Lung microvascular endothelial cell (primary cell): Measurements from ENCODE around the gene MYO1B. TPM values are rescaled to one million over a fixed set of nuclear protein-coding genes. Genes with fewer than 3 reads are reported as not detected.
"Not testable (repeated sequence)": the region's sequence is repeated elsewhere in the genome, so short reads cannot be mapped to it uniquely, and the experiment has no call there.

ENCODE experiments used
- DNase-seq, 2 donors: peaks; one replicate each; pipeline versions ENCODE4 v3.0.0 to v3.0.0-alpha.2; 2010; ENCODE audit warnings: low read depth in 2 of 2
- total RNA-seq: library from RNA; depleted of rRNA; stranded (reverse); fragments of >200 nt; gene quantifications from 2 replicates; pipeline ENCODE4 v1.2.1, GENCODE V29; 2014

The MYO1B gene
- total RNA-seq, 1 donor from 2014 or later, result 97.4 TPM

DNA sequence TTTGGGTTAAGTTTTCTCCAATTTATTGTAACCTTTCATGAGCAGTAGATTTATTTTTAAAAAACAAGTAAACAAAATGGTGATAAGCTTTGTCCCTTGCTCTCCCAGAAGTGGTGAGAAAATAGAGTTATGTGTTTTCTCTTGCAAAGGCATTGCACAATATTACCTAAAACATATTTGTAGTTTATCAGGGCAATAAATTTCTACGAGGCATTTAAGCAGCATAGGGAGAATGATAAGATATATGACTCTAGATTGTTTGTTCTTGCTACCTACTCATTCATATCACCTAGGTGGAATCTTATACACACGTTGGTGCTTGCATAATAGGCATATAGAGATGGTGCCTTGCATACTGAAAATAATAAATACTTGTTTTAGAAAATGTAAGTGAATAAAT lies 201.7 kb downstream of the MYO1B start:
- DNase-seq, result no peak

DNA sequence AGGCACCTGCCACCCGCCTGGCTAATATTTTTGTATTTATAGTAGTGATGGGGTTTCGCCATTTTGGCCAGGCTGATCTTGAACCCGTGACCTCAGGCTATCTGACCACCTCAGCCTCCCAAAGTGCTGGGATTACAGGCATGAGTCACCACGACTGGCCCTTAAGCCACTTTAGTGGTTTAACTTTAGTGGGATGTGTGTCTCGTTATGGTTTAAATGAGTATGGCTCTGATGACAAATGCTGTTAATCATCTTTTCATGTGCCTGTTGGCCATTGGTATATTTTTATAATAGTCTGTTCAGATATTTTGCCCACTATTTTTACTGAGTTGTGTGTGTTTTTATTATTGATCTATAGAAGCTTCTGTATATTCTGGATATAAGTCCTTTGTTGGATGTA lies 205.9 kb downstream of the MYO1B start:
- DNase-seq, result no peak

DNA sequence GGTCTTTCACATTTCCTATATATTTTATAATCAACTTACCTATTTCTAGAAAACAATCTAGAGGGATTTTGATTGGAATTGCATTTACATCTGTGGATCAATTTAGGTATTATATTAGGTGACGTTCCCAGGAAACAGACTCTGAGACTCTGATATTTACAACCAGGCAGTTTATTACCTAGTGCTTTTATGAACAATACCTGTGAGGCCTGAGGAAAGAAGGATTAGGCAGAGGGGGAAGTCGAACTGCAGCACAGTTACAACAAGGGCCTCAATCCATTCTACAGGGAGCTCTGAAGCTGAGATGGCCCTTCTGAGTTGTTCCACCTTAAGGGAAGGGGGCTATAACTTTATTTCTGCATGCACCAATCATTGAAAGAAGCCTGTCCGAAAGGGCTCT lies 206.9 kb downstream of the MYO1B start:
- DNase-seq, result no peak

GRCh38 chr2:191453761-191454160 lies 208.6 kb downstream of the MYO1B start:
- DNase-seq, result no peak

- not testable (repeated sequence) for DNase-seq
Observed at GRCh38 chr2:191456506-191456905, 211.3 kb downstream of the MYO1B start.

DNA sequence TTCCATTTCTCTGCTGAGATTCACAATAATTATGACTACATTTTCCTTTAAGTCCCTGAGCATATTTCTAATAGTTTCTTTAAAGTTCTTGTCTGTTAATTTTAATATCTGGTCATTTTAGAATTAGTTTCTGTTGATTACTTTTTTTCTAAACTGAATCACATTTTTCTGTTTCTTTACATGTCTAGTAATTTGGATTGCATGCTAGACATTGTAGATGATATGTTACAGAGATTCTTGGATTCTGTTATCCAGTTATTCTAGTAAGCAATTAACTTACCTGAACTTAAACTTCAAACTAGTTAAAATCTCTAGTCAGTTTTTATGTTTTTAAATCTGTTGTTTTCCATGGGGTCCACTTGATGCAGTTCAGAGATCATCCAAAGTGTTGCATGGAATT lies 214.0 kb downstream of the MYO1B start:
- DNase-seq, result no peak

GRCh38 chr2:191462370-191462769 lies 217.2 kb downstream of the MYO1B start:
- DNase-seq, result no peak

- no peak for DNase-seq
Observed at GRCh38 chr2:191463790-191464189, 218.6 kb downstream of the MYO1B start.

DNA sequence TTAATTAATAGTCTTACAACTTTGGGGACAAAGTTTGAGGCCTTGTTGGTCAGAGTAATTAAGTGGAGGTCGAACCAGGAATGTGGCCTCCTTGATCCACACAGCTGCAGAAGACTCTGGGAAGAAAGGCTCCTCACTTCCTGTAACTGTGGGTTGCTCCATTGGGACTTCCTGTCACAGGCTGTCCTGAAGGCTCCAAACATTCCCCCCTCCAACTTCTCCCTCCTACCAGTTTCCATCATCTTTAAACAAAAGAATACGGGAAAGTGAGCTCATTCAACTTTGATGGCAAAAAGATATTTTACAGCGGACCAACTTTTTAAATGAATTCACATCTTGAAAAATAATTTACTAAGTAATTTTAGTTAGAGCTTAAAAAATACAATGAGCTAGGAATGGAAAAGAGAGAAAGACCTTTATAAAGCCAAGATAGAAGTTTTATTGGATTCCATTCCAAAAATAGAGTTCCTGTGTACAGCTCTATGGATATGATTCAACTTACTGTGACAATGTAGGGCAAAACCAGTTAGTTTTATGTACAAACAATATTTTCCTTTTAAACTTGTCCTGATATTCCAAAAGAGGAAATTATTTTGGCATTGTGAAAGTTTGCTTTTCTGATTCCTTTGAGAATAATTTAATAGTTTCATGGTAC lies 220.7 kb downstream of the MYO1B start:
- peak; percentile 36 to 49 for DNase-seq

DNA sequence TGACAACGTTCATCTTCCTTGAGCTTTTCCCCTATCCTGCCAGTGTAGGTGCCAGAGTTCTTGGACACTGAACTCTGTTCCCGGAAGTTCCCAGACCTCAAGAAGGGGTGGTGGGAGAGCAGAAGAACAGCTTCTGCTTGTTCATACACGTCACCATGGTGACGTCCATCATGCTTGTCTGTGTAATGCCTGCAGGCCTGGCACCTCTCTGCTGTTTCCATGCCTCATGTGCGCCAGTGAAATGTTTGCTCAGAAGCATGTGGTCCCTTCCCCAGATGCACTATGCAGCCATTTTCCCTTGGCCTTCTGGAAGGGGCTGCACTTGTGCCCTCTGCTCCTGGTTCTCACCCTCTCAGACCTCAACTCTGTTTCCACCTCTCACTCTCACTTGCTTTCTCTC lies 221.9 kb downstream of the MYO1B start:
- no peak for DNase-seq

DNA sequence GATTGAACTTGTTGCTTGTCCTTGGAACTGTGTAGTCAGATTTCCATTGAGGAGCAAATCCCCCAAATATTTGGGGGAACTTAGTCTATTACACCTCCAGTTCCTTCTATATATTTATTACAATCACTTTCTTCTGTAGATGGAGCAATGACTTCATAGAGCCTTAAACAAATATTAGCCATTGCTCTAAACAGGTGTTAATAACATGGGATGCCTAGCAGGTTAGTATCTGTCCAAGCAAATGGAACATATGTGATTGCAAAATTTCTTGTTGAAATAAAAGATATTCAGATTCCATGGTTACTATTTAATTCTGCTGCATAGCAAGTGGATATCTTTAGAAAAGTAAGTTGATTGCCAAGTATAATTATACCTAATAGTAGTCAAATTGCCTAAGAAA lies 225.1 kb downstream of the MYO1B start:
- DNase-seq, result no peak

GRCh38 chr2:191474464-191474863 lies 229.3 kb downstream of the MYO1B start:
- DNase-seq, result no peak

Other genes starting within 250 kb of the MYO1B start
- gene STAT1, start 231.2 kb upstream of the MYO1B start, total RNA-seq, result 68.9 and 124 TPM in 2 replicates
- gene STAT4, start 94.4 kb upstream of the MYO1B start, total RNA-seq, result 0.22 and 0.40 TPM in 2 replicates